ENCODE results near the gene APOBEC2. TPM values are rescaled to one million over a fixed set of nuclear protein-coding genes. Genes with fewer than 3 reads are reported as not detected.

APOBEC2 gene
- total and polyA plus RNA-seq, 2 of the 4 experiments (the other 2 are of a cell fraction), result not detected

DNA sequence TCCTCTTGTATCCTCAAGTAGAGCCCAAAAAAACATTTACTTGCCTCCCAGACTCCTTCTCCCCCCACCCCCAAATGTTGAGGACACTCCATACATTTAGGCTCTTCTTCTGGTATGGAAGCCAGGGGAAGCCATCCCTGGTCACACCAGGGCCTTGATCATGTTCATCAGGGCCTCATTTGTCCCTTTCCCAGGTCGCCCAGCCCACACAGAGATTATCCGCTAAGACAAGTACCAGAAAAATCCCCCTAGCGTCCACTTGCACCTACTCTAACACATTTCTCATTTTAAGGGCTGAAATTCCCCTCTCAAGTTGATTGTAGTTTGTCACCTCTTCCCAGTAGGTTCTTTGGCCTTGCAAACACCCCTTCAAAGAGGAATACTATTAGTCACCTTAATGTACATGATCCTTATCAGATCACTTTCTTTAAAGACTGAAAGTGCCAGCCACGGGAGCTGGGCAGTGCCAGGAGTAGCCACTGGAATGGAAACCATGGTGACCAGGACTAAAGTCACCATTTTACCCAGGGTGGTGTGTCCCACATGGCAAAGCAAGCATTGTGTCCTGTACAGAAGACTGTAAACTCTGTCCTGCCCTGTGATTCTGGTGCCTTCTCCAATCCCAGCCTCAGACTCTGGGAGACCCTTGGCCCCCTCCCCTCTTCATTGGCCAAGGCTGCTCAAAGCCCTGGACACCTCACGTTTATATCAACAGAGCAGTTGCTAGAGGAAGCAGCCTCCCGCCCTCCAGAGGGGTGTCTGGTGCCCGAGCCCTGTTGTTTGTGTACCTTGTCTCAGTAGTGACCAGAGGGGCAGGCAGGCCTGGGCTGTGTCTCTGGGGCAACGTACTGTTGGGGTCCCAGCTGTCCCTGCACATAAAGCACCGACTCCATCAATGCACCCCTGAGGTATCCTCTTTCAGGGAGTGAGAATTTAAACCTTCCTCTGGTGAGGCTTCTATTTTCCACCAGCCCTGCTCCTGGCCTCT is 5.0 kb upstream of the APOBEC2 start:
- Histone ChIP-seq H4K20me1 (ENCODE audit: insufficient read depth, low read length) (no peaks in the 10 kb centered on the region), H3K4me1 (ENCODE audit: control insufficient read depth, insufficient read depth, low read length) (no peaks in the 10 kb centered on the region), H3K9me1 (ENCODE audit: insufficient read depth, low read length) (0 out of 2 replicates have a peak, but pooled peaks cover 4% of the 10 kb centered on the region), H3K14ac (replicated peaks; ENCODE audit: low read depth, low read length) (no peak overlapping the region), H3K9ac (ENCODE audit: low read depth, low read length) (no peak overlapping the region), H3K79me1 (ENCODE audit: low read depth in 1 of 2, low read length in 2 of 2) (no peaks in the 10 kb centered on the region), H2BK20ac (ENCODE audit: low read depth, low read length) (no peak overlapping the region), H3K9me3 (ENCODE audit: control insufficient read depth, insufficient read depth, low read length) (no peaks in the 10 kb centered on the region), H2BK15ac (ENCODE audit: low read depth, low read length) (no peak overlapping the region), H3K36me3 (ENCODE audit: control insufficient read depth, insufficient read depth, low read length) (no peaks in the 10 kb centered on the region), H3K4me3 (ENCODE audit: insufficient read depth, low read depth, low read length) (no peak overlapping the region), H3K27me3 (ENCODE audit: control insufficient read depth, insufficient read depth, low read length) (peaks cover 15% of the 10 kb centered on the region), H4K8ac (ENCODE audit: low read depth in 2 of 2, low read length in 2 of 2) (no peak overlapping the region), H3K4ac (ENCODE audit: low read depth, low read length) (no peak overlapping the region), H3K18ac (ENCODE audit: low read depth, low read length) (no peak overlapping the region), H2BK5ac (ENCODE audit: low read depth, low read length, poor library complexity, severe bottlenecking) (no peak overlapping the region), H3K56ac (ENCODE audit: extremely low read depth, insufficient read depth, low read length) (no peak overlapping the region), H3K4me2 (ENCODE audit: low read depth, low read length) (no peak overlapping the region), H2AFZ (replicated peaks; ENCODE audit: low read length, poor library complexity) (no peak overlapping the region), H2AK9ac (replicated peaks; ENCODE audit: low read depth, low read length, poor library complexity) (no peak overlapping the region), H2BK120ac (ENCODE audit: low read depth, low read length) (no peak overlapping the region), H3K27ac (ENCODE audit: insufficient read depth, low read length) (no peak overlapping the region), H2AK5ac (ENCODE audit: low read depth, low read length) (no peak overlapping the region), H3K23ac (ENCODE audit: low read depth, low read length) (no peak overlapping the region), H4K91ac (ENCODE audit: insufficient read depth, low read depth, low read length) (no peak overlapping the region), H4K5ac (ENCODE audit: low read depth, low read length) (no peak overlapping the region)
- no TSS peak for BruUV-seq (replicated peaks)
- WGBS, 2 experiments (ENCODE audit: extremely low coverage in 2 of 2, insufficient read length in 1 of 2), result 20% methylated on average over 1 of the region's 9 CpGs; no CpG with 5 or more reads in 1 of the 2 experiments
- ChIA-PET CTCF (interaction anchor here (0.7 kb wide), 1 partner anchor 1336 kb away, joined by 3 read pairs; no protein-coding TSS in a partner anchor), POLR2A (ENCODE audit: unreplicated experiment) (no interaction called here)
- DNase-seq (no peak), ATAC-seq (ENCODE audit: low read depth) (no peak)
- in situ Hi-C loops (cut with MboI; ENCODE audit: low sequenced_read_pairs) (loop anchor here (25.0 kb wide), 2 partner anchors 1061 to 1686 kb away; no protein-coding TSS in a partner anchor), dilution Hi-C loops (cut with HindIII; ENCODE audit: low sequenced_read_pairs, unreplicated experiment) (no loop called here), intact Hi-C loops (cut with micrococcal nuclease) (no loop called here)
- TF ChIP-seq MXI1 (IDR thresholded peaks at IDR 0.05; ENCODE audit: borderline replicate concordance, low read depth, low read length) (no peak), MAFK (IDR thresholded peaks at IDR 0.05; ENCODE audit: low read depth, low read length) (no peak), BHLHE40 (IDR thresholded peaks at IDR 0.05; ENCODE audit: low read depth, low read length) (no peak), CHD1 (IDR thresholded peaks at IDR 0.05; ENCODE audit: low read depth, low read length) (no peak), NFE2L2 (IDR thresholded peaks at IDR 0.05; ENCODE audit: low read depth, low read length) (no peak), POLR2A (IDR thresholded peaks at IDR 0.05; ENCODE audit: low read depth, low read length) (no peak), FOS (IDR thresholded peaks at IDR 0.05; ENCODE audit: low read depth, low read length) (no peak), RCOR1 (IDR thresholded peaks at IDR 0.05; ENCODE audit: insufficient replicate concordance, low read length) (no peak), ELK1 (IDR thresholded peaks at IDR 0.05; ENCODE audit: borderline replicate concordance, low read depth, low read length) (no peak), SMC3 (IDR thresholded peaks at IDR 0.05; ENCODE audit: low read depth, low read length) (no peak), USF2 (IDR thresholded peaks at IDR 0.05; ENCODE audit: low read depth, low read length) (no peak), RAD21 (IDR thresholded peaks at IDR 0.05; ENCODE audit: low read length) (no peak), MAZ (IDR thresholded peaks at IDR 0.05; ENCODE audit: borderline replicate concordance, low read depth, low read length) (no peak)
- TF ChIP-seq, protein P1, sequence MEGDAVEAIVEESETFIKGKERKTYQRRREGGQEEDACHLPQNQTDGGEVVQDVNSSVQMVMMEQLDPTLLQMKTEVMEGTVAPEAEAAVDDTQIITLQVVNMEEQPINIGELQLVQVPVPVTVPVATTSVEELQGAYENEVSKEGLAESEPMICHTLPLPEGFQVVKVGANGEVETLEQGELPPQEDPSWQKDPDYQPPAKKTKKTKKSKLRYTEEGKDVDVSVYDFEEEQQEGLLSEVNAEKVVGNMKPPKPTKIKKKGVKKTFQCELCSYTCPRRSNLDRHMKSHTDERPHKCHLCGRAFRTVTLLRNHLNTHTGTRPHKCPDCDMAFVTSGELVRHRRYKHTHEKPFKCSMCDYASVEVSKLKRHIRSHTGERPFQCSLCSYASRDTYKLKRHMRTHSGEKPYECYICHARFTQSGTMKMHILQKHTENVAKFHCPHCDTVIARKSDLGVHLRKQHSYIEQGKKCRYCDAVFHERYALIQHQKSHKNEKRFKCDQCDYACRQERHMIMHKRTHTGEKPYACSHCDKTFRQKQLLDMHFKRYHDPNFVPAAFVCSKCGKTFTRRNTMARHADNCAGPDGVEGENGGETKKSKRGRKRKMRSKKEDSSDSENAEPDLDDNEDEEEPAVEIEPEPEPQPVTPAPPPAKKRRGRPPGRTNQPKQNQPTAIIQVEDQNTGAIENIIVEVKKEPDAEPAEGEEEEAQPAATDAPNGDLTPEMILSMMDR (conservative IDR thresholded peaks at IDR 0.05; ENCODE audit: low read depth, low read length), result no peak
